Neural progenitor cell (in vitro differentiated cells): Measurements from ENCODE around the gene INPP4B.

Source experiments
- CTCF ChIP-seq: fragments of 200-600 bp; sonication (generic); IDR thresholded peaks from 2 replicates; pipeline ENCODE4 v1.5.1; 2017; ENCODE audit warnings: antibody characterized with exemption, mild to moderate bottlenecking
- EZH2phosphoT487 ChIP-seq: fragments of 200-600 bp; sonication (generic); IDR thresholded peaks from 2 replicates; pipeline ENCODE4 v1.6.1; 2017; ENCODE audit warnings: antibody characterized with exemption

- TF ChIP-seq EZH2phosphoT487 (no peak), CTCF (no peak)
These were observed 725.2 kb downstream of the INPP4B start for GRCh38 chr4:142120921-142121320.
